GM23338 (cell line): Measurements from ENCODE around the gene SORCS3. TPM values are rescaled to one million over a fixed set of nuclear protein-coding genes. Genes with fewer than 3 reads are reported as not detected.

Experiments
- ATAC-seq: fragments of 200-7000 bp; cut with Tn5 transposase; 3 replicates; pipeline ENCODE4 v1.9.1; 2020
- DNase-seq: peaks from one replicate; pipeline ENCODE4 v3.0.0-alpha.2; 2015; ENCODE audit warnings: low spot score
- H2AFZ ChIP-seq: fragments of 200-600 bp; sonication (generic); 2 replicates; pipeline ENCODE4 v1.8.0; 2016; ENCODE audit warnings: antibody characterized with exemption, mild to moderate bottlenecking, moderate library complexity
- H3F3A ChIP-seq: fragments of 200-600 bp; sonication (generic); replicated peaks from 2 replicates; pipeline ENCODE4 v1.8.0; 2017; ENCODE audit warnings: antibody characterized with exemption, mixed run types, low read depth
- H3K27ac ChIP-seq: fragments of 200-600 bp; sonication (generic); 2 replicates; pipeline ENCODE4 v1.6.1; 2016; ENCODE audit warnings: low read depth
- H3K27me3 ChIP-seq: fragments of 200-600 bp; sonication (generic); 2 replicates; pipeline ENCODE4 v1.8.0; 2016; ENCODE audit warnings: mild to moderate bottlenecking, mixed run types, moderate library complexity; ENCODE audit not compliant: insufficient read depth
- H3K36me3 ChIP-seq: fragments of 200-600 bp; sonication (generic); 2 replicates; pipeline ENCODE4 v1.8.0; 2016; ENCODE audit warnings: mild to moderate bottlenecking; ENCODE audit not compliant: insufficient read depth
- H3K4me1 ChIP-seq: fragments of 200-600 bp; sonication (generic); 2 replicates; pipeline ENCODE4 v1.8.0; 2016; ENCODE audit warnings: mild to moderate bottlenecking, moderate library complexity; ENCODE audit not compliant: insufficient read depth
- H3K4me2 ChIP-seq: fragments of 200-600 bp; sonication (generic); 2 replicates; pipeline ENCODE4 v1.7.1; 2017; ENCODE audit warnings: mixed run types
- H3K4me3 ChIP-seq: fragments of 200-600 bp; sonication (generic); 2 replicates; pipeline ENCODE4 v1.6.1; 2016; ENCODE audit warnings: mixed run types
- H3K79me2 ChIP-seq: fragments of 200-600 bp; sonication (generic); replicated peaks from 2 replicates; pipeline ENCODE4 v1.8.0; 2017; ENCODE audit warnings: mild to moderate bottlenecking; ENCODE audit not compliant: insufficient read depth
- H3K9me2 ChIP-seq: fragments of 200-600 bp; sonication (generic); 2 replicates; pipeline ENCODE4 v1.8.0; 2017; ENCODE audit not compliant: insufficient read depth
- H4K20me1 ChIP-seq: fragments of 200-600 bp; sonication (generic); replicated peaks from 2 replicates; pipeline ENCODE4 v1.8.0; 2017; ENCODE audit warnings: mild to moderate bottlenecking; ENCODE audit not compliant: insufficient read depth
- H3K27ac Mint-ChIP-seq: 2 replicates; pipeline ENCODE4 v1.8.0; 2020; ENCODE audit warnings: inconsistent platforms, mild to moderate bottlenecking, moderate library complexity, mixed read lengths
- H3K27me3 Mint-ChIP-seq: 3 replicates; pipeline ENCODE4 v1.8.0; 2022; ENCODE audit warnings: low read depth, mild to moderate bottlenecking, moderate library complexity, mixed read lengths, inconsistent platforms; ENCODE audit not compliant: insufficient read depth, poor library complexity
- H3K36me3 Mint-ChIP-seq: 3 replicates; pipeline ENCODE4 v1.8.0; 2021; ENCODE audit warnings: low read depth, mild to moderate bottlenecking, inconsistent platforms, moderate library complexity, mixed read lengths
- H3K4me1 Mint-ChIP-seq: 3 replicates; pipeline ENCODE4 v1.8.0; 2020; ENCODE audit warnings: mild to moderate bottlenecking, inconsistent platforms, mixed read lengths
- H3K4me3 Mint-ChIP-seq: 3 replicates; pipeline ENCODE4 v1.8.0; 2021; ENCODE audit warnings: moderate library complexity, mild to moderate bottlenecking, inconsistent platforms, mixed read lengths
- H3K9me3 Mint-ChIP-seq: 3 replicates; pipeline ENCODE4 v1.8.0; 2020; ENCODE audit warnings: moderate library complexity, mild to moderate bottlenecking, inconsistent platforms, mixed read lengths
- CREB1 ChIP-seq: fragments of 250-450 bp; sonication (Bioruptor Pico); IDR thresholded peaks from 2 replicates; pipeline ENCODE4 v1.5.0; 2020; ENCODE audit warnings: low read depth, mild to moderate bottlenecking, moderate library complexity
- EZH2 ChIP-seq: fragments of 200-600 bp; sonication (generic); IDR thresholded peaks from one replicate; pipeline ENCODE4 v1.8.0; 2017; ENCODE audit warnings: antibody characterized with exemption, mild to moderate bottlenecking, low read depth; ENCODE audit not compliant: unreplicated experiment
- EZH2phosphoT487 ChIP-seq: fragments of 200-600 bp; sonication (generic); IDR thresholded peaks from one replicate; pipeline ENCODE4 v1.8.1; 2018; ENCODE audit warnings: antibody characterized with exemption; ENCODE audit not compliant: unreplicated experiment
- NANOG ChIP-seq: IDR thresholded peaks from 2 replicates; pipeline ENCODE4 v1.6.1; 2016; ENCODE audit warnings: antibody characterized with exemption, borderline replicate concordance
- POLR2AphosphoS5 ChIP-seq: IDR thresholded peaks from 2 replicates; pipeline ENCODE4 v1.6.1; 2016; ENCODE audit warnings: antibody characterized with exemption, low read depth
- REST ChIP-seq: IDR thresholded peaks from one replicate; pipeline ENCODE4 v1.6.1; 2018; ENCODE audit warnings: antibody characterized with exemption; ENCODE audit not compliant: unreplicated experiment
- STAT1 ChIP-seq: IDR thresholded peaks from one replicate; pipeline ENCODE4 v1.6.1; 2016; ENCODE audit warnings: antibody characterized with exemption; ENCODE audit not compliant: unreplicated experiment
- ZNF331 ChIP-seq: fragments of 250-450 bp; sonication (Bioruptor Pico); IDR thresholded peaks from 2 replicates; pipeline ENCODE4 v1.5.0; 2020; ENCODE audit warnings: low read depth, mild to moderate bottlenecking, moderate library complexity
- ZNF462 ChIP-seq: fragments of 250-450 bp; sonication (Bioruptor Pico); IDR thresholded peaks from 2 replicates; pipeline ENCODE4 v1.5.0; 2020; ENCODE audit warnings: mild to moderate bottlenecking, moderate library complexity
- polyA plus RNA-seq: library from polyadenylated mRNA; unstranded; fragments of >200 nt; fragmentation: Nextera tagmentation; extraction: Ambion mirVana; gene quantifications from 2 replicates; pipeline ENCODE4 v1.2.1, GENCODE V29; 2016
- total RNA-seq: library from RNA; depleted of rRNA; stranded (reverse); fragments of >200 nt; shearing (Covaris generic); gene quantifications from 2 replicates; pipeline ENCODE4 v1.2.3, GENCODE V29; 2014
- TF ChIP-seq, protein P1 (sequence below), 2 experiments: fragments of 200-600 bp in 1 of 2; sonication (generic) in 1 of 2; conservative IDR thresholded peaks; 2 replicates each; pipeline versions ENCODE4 v1.5.1 to v1.6.1; 2016 to 2017; ENCODE audit warnings: antibody characterized with exemption in 2 of 2, low read depth in 2 of 2, mild to moderate bottlenecking in 2 of 2, moderate library complexity in 1 of 2

The SORCS3 gene
- total and polyA plus RNA-seq, 2 experiments from 2014 or later = 0.37 to 1.4 TPM

- no peak for TF ChIP-seq REST
- Mint-ChIP-seq H3K4me3 (no peak overlapping the region), H3K27me3 (no peaks in the 10 kb centered on the region), H3K9me3 (no peaks in the 10 kb centered on the region), H3K36me3 (no peaks in the 10 kb centered on the region), H3K4me1 (no peaks in the 10 kb centered on the region), H3K27ac (no peak overlapping the region)
- H3K27me3 ChIP-seq = no peaks in the 10 kb centered on the region
- H3K79me2 ChIP-seq = no peaks in the 10 kb centered on the region
- no peaks in the 10 kb centered on the region for H3F3A ChIP-seq
- no peaks in the 10 kb centered on the region for H3K36me3 ChIP-seq
- H4K20me1 ChIP-seq = no peaks in the 10 kb centered on the region
- no peak overlapping the region for H3K4me2 ChIP-seq
- no peaks in the 10 kb centered on the region for H3K4me1 ChIP-seq
- DNase-seq (no peak), ATAC-seq (no peak)
- peaks cover 6% of the 10 kb centered on the region; the same call in 1 of the 2 replicates for H3K9me2 ChIP-seq
- no peak overlapping the region for H3K27ac ChIP-seq
- no peak overlapping the region for H3K4me3 ChIP-seq
- H2AFZ ChIP-seq = no peak overlapping the region
Observed at GRCh38 chr10:105269689-105270088, 628.6 kb downstream of the SORCS3 start.

DNA sequence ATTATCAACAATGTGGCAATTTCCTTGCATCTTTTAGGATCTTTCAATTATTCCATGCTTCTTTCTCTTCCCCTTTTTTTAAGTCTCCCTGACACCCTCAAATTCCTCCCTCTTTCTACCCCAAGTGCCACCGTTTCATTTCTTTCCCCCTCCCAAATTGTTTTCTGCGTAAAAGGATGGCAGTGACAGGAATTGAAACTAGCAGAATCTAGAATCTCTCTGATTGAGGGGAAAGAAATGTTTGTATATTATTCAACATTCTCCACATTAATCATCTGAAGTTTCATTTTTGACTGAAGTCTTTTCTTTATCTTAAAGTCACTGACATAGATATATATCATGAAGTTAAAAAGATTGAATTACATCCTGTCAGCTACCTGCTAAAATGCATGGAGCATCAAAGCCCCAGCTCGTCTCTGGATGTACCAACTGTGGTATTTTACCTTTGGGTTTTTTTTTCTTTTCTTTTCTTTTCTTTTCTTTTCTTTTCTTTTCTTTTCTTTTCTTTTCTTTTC is 633.5 kb downstream of the SORCS3 start:
- ATAC-seq (no peak), DNase-seq (no peak)
- H4K20me1 ChIP-seq = no peaks in the 10 kb centered on the region
- Mint-ChIP-seq H3K27ac (no peak overlapping the region), H3K9me3 (no peaks in the 10 kb centered on the region), H3K4me1 (no peaks in the 10 kb centered on the region; the same call in 2 of the 3 replicates), H3K36me3 (no peaks in the 10 kb centered on the region), H3K27me3 (peaks cover 2% of the 10 kb centered on the region), H3K4me3 (no peak overlapping the region)
- no peaks in the 10 kb centered on the region for H3K4me1 ChIP-seq
- H3F3A ChIP-seq = no peaks in the 10 kb centered on the region
- no peak overlapping the region for H3K4me3 ChIP-seq
- no peaks in the 10 kb centered on the region for H3K27me3 ChIP-seq
- no peak overlapping the region for H3K27ac ChIP-seq
- no peak overlapping the region for H2AFZ ChIP-seq
- no peaks in the 10 kb centered on the region for H3K79me2 ChIP-seq
- H3K9me2 ChIP-seq = 0 out of 2 replicates have a peak, but pooled peaks cover 6% of the 10 kb centered on the region
- no peak overlapping the region for H3K4me2 ChIP-seq
- no peaks in the 10 kb centered on the region for H3K36me3 ChIP-seq
- TF ChIP-seq POLR2AphosphoS5 = no peak
- TF ChIP-seq NANOG = no peak
- TF ChIP-seq EZH2phosphoT487 = no peak
- TF ChIP-seq EZH2 = no peak
- TF ChIP-seq CREB1 = no peak
- TF ChIP-seq ZNF331 (CRISPR knock-in tag) = no peak
- TF ChIP-seq ZNF462 = no peak
- TF ChIP-seq, protein P1, sequence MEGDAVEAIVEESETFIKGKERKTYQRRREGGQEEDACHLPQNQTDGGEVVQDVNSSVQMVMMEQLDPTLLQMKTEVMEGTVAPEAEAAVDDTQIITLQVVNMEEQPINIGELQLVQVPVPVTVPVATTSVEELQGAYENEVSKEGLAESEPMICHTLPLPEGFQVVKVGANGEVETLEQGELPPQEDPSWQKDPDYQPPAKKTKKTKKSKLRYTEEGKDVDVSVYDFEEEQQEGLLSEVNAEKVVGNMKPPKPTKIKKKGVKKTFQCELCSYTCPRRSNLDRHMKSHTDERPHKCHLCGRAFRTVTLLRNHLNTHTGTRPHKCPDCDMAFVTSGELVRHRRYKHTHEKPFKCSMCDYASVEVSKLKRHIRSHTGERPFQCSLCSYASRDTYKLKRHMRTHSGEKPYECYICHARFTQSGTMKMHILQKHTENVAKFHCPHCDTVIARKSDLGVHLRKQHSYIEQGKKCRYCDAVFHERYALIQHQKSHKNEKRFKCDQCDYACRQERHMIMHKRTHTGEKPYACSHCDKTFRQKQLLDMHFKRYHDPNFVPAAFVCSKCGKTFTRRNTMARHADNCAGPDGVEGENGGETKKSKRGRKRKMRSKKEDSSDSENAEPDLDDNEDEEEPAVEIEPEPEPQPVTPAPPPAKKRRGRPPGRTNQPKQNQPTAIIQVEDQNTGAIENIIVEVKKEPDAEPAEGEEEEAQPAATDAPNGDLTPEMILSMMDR (conservative IDR thresholded peaks at IDR 0.05; ENCODE audit: low read depth in 2 of 2) = no peak
- TF ChIP-seq STAT1 = no peak
